Common myeloid progenitor, CD34-positive (primary cell): Measurements from ENCODE around the gene CACNA2D4.

Experiments used
- CTCF ChIA-PET: fragments of 350-600 bp; sonication (Branson Sonifier 250); formaldehyde crosslinking; loops from one replicate; lab custom pipeline; 2021; ENCODE audit warnings: antibody characterized with exemption; lab: Charles Lee
- POLR2A ChIA-PET: fragments of 350-600 bp; sonication (Branson Sonifier 250); formaldehyde crosslinking; loops from one replicate; lab custom pipeline; 2021; ENCODE audit warnings: antibody characterized with exemption; lab: Charles Lee
- DNase-seq, 3 donors: peaks; one replicate each; pipeline versions ENCODE4 v3.0.0 to v3.0.0-alpha.2; 2013
- H3K27ac ChIP-seq, 2 experiments: 1 replicate in 1 of 2; 2 replicates in 1 of 2; pipeline ENCODE4 v1.7.0; 2013; ENCODE audit warnings: inconsistent platforms in 2 of 2, low read length in 2 of 2, mild to moderate bottlenecking in 2 of 2, low read depth in 1 of 2, moderate library complexity in 1 of 2; ENCODE audit not compliant: severe bottlenecking in 2 of 2, insufficient read depth in 1 of 2, poor library complexity in 1 of 2
- H3K27me3 ChIP-seq, 5 experiments: replicated peaks in 2 of 5; 1 replicate in 3 of 5; 2 replicates in 2 of 5; pipeline versions ENCODE4 v1.6.1 to v1.7.0; 2013; ENCODE audit warnings: low read length in 4 of 5, mild to moderate bottlenecking in 2 of 5, moderate library complexity in 2 of 5, inconsistent platforms in 1 of 5; ENCODE audit not compliant: insufficient read depth in 5 of 5, control insufficient read depth in 4 of 5
- H3K36me3 ChIP-seq, 4 experiments: 1 replicate in 2 of 4; 2 replicates in 2 of 4; pipeline versions ENCODE4 v1.6.1 to v1.7.0; 2013; ENCODE audit warnings: low read length in 3 of 4, control low read depth in 1 of 4, mild to moderate bottlenecking in 1 of 4; ENCODE audit not compliant: control insufficient read depth in 4 of 4, insufficient read depth in 4 of 4
- H3K4me1 ChIP-seq, 4 experiments: 1 replicate in 3 of 4; 2 replicates in 1 of 4; pipeline versions ENCODE4 v1.6.1 to v1.7.1; 2013; ENCODE audit warnings: low read length in 3 of 4, mild to moderate bottlenecking in 3 of 4, control low read depth in 1 of 4, inconsistent platforms in 1 of 4, moderate library complexity in 1 of 4; ENCODE audit not compliant: control insufficient read depth in 4 of 4, insufficient read depth in 4 of 4; ENCODE audit errors: control extremely low read depth in 1 of 4
- H3K4me3 ChIP-seq, 7 experiments: 1 replicate in 4 of 7; 2 replicates in 3 of 7; pipeline versions ENCODE4 v1.5.1 to v1.7.0; 2013; ENCODE audit warnings: mild to moderate bottlenecking in 7 of 7, low read length in 6 of 7, moderate library complexity in 6 of 7, inconsistent platforms in 2 of 7, low read depth in 2 of 7, control low read depth in 1 of 7; ENCODE audit not compliant: insufficient read depth in 4 of 7, control insufficient read depth in 1 of 7; ENCODE audit errors: extremely low read depth in 1 of 7
- H3K9me3 ChIP-seq, 5 experiments: 1 replicate in 4 of 5; 2 replicates in 1 of 5; pipeline versions ENCODE4 v1.6.1 to v1.7.1; 2013; ENCODE audit warnings: low read length in 4 of 5, mild to moderate bottlenecking in 2 of 5, inconsistent platforms in 1 of 5, low read depth in 1 of 5, moderate library complexity in 1 of 5; ENCODE audit not compliant: control insufficient read depth in 4 of 5, insufficient read depth in 2 of 5; ENCODE audit errors: control extremely low read depth in 1 of 5
- WGBS: methylation state at CpG from one replicate; pipeline ENCODE4 v1.1.5; 2013; ENCODE audit not compliant: insufficient coverage; 5-methylcytosine and 5-hydroxymethylcytosine counted together

The CACNA2D4 gene

DNA sequence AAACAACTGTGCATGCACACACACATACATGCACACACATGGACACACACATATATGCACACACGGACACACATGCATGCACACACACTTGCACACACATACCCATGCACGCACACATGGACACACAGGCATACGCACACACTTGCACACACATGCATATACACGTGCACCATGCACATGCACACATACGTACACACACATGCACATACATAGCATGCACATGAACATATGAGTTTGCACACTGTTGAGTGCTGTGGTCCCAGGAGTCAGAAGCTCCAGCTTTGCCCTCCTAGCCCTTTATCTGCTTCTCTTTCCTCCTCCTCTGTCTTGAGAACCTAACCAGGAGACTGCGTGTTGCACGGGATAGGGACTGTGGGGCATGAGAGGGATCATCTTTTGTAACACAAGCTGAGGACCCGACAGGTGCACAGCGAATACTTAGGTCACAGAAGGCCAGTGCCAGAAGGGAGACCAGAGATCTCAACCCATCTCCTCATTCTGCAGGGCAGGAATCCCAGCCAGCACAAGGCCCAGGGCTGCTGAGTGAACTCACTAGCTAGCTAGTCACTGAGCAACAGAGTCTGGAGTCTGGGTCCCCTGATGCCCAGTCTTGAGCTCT is 101.6 kb downstream of the CACNA2D4 start:
- Histone ChIP-seq H3K36me3 (no peaks in the 10 kb centered on the region), H3K9me3 (no peaks in the 10 kb centered on the region), H3K27ac (no peak overlapping the region), H3K4me1 (peaks cover 0 to 24% (median 10%) of the 10 kb centered on the region in 4 experiments), H3K27me3 (peaks cover 0 to 33% (median 20%) of the 10 kb centered on the region in 5 experiments), H3K4me3 (no peak overlapping the region)
- POLR2A ChIA-PET = no interaction called here
- WGBS = 95% methylated on average over 6 of the region's 9 CpGs
- CTCF ChIA-PET = interaction anchor here (0.7 kb wide), 1 partner anchor 16 kb away, joined by 3 read pairs; no protein-coding TSS in a partner anchor
- DNase-seq = no peak

DNA sequence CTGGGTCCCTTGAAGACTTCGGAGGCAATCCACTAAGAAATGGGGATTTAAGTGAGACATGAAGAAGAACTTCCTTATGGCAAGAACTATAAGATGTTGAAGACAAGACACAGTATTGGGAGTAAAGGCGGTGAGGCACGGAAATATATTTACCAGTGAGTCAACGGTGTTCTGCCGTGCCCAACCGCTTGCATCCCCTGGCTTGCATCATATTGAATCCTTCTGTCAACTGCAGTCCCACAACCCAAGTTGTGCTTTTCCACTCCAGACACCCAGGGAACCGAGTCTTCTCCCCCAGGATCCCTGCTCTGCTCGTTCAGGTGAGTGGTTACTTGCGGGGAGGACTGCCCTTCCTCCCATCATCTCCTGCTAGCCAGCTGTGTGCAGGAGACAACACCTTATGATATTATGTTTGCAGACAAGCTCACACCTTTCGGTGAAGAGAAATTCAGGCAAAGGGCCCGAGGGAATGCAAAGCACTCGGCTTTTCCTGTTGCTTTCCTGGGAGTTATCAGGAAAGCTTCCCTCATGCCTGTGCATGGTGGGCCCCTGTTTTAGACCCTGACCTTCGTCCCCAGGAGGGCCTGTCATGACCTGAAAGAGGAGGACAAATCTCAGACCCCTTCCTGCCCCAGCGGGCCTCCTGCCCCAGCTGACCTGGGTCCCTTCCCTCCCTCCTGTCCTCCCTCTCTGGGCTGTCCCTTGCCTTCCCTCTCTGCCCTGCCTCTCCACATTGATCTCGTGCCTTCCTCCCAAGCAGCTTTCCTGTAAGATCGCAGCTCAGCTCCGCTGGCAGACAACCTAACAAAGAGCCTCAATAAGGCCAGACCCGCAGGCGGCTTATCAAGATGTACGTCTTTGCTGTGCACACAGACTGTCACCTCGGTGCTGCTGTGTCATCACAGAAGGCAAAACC is 102.4 kb downstream of the CACNA2D4 start:
- peaks cover 0 to 26% (median 14%) of the 10 kb centered on the region in 5 experiments for H3K27me3 ChIP-seq
- H3K4me1 ChIP-seq = peaks cover 0 to 27% (median 13%) of the 10 kb centered on the region in 4 experiments
- H3K4me3 ChIP-seq = no peak overlapping the region
- no peak for DNase-seq
- WGBS = 94% methylated on average over 20 of the region's 21 CpGs
- ChIA-PET CTCF (interaction anchor here (0.7 kb wide), 1 partner anchor 17 kb away, joined by 3 read pairs; no protein-coding TSS in a partner anchor), POLR2A (no interaction called here)
- H3K36me3 ChIP-seq = no peaks in the 10 kb centered on the region
- no peak overlapping the region for H3K27ac ChIP-seq
- H3K9me3 ChIP-seq = no peaks in the 10 kb centered on the region

DNA sequence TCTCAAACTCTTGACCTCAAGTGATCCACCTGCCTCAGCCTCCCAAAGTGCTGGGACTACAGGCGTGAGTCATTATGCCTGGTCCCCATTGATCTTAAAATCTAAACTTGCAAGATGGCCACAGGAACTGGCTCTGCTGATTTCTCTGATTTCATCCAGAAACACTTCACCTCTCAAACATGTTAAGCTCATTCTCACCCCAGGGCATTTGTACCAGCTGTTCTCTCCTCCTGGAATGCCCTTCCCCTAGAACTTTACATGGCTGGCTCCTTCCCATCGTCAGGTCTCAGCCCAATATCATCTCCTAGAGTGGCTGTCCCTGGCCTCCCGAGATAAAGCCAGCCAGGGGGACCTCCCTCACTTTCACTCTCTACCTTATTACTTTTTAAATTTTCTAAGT is 103.3 kb downstream of the CACNA2D4 start:
- Histone ChIP-seq H3K27ac (no peak overlapping the region), H3K36me3 (no peaks in the 10 kb centered on the region), H3K9me3 (no peaks in the 10 kb centered on the region), H3K4me3 (no peak overlapping the region), H3K4me1 (peaks cover 0 to 27% (median 9%) of the 10 kb centered on the region in 4 experiments), H3K27me3 (peaks cover 0 to 16% (median 10%) of the 10 kb centered on the region in 5 experiments)
- POLR2A ChIA-PET = no interaction called here
- CTCF ChIA-PET = interaction anchor here (0.9 to 1.0 kb wide), 2 partner anchors 41 to 124 kb away, joined by 3 read pairs; no protein-coding TSS in a partner anchor
- WGBS = 96% methylated on average over 3 of the region's 3 CpGs
- DNase-seq = no peak

DNA sequence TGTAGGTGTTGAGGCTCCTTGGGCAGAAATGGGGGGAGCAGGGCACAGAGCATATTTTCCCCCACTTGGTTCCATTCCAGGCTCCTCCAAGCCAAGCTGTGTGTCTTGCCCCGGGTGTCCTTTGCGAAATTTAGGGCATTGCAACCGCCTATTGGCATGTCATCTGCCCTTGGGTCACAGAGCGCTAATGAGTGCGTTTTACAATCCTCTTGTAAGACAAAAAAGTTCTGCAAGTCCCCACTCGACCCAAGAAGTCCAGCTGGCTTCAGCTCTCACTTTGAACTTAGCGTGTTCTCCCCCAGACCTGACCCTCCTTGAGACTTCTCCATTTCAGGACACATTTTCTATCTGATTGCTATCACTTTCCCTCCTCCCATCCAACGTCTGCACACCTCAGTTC is 104.2 kb downstream of the CACNA2D4 start:
- ChIA-PET CTCF (interaction anchor here (0.7 to 1.3 kb wide), 3 partner anchors 11 to 59 kb away, joined by 3 to 6 read pairs (median 3); no protein-coding TSS in a partner anchor), POLR2A (no interaction called here)
- H3K9me3 ChIP-seq = no peaks in the 10 kb centered on the region
- H3K4me1 ChIP-seq = peaks cover 0 to 33% (median 8%) of the 10 kb centered on the region in 4 experiments
- H3K4me3 ChIP-seq = no peak overlapping the region
- DNase-seq = no peak
- WGBS = 93% methylated on average over 7 of the region's 8 CpGs
- H3K27ac ChIP-seq = no peak overlapping the region
- H3K36me3 ChIP-seq = no peaks in the 10 kb centered on the region
- peaks cover 0 to 8% (median 2%) of the 10 kb centered on the region in 5 experiments for H3K27me3 ChIP-seq

DNA sequence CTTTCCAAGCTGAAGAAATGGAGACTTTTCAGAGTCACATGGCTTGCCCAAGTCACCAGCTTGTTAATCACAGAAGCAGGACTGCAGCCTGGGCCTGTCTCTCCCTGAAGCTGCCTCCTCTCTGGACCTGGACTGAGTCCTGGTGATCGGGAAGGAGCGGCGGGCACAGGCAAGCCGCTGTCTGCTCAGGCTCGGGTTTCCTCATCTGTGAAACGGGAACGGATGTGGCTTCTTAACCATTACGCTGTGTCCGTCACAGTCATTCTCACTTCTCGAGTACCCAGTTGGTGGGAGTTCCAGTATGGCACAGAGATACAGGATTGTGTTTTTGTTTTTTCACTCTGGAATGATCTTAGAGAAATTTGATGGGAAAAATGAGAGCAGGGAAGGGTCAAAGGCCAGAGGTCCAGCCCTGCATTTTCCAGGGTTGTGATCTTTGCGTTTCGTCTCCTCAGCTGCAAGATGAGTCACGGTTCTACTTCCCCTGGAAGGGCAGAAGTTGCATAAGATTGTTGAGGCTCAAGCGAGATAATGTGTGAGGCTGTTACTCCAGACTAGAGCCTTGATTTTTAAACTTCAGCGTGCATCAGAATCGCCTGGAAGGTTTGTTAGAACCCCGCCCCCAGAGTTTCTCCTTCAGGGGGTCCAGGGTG is 105.7 kb downstream of the CACNA2D4 start:
- Histone ChIP-seq H3K4me1 (peaks cover 0 to 36% (median 8%) of the 10 kb centered on the region in 4 experiments), H3K4me3 (peak overlapping the region in 1 of 7 experiments; percentile 31), H3K27ac (no peak overlapping the region), H3K27me3 (peaks cover 0 to 3% (median 0%) of the 10 kb centered on the region in 5 experiments), H3K36me3 (no peaks in the 10 kb centered on the region), H3K9me3 (no peaks in the 10 kb centered on the region)
- POLR2A ChIA-PET = interaction anchor here (0.6 kb wide), 1 partner anchor 118 kb away, joined by 3 read pairs; no protein-coding TSS in a partner anchor
- peak in 2 of 3 donors; percentile 66 to 72 for DNase-seq
- 67% methylated on average over 16 of the region's 17 CpGs for WGBS
- CTCF ChIA-PET = interaction anchor here (1.4 kb wide), 1 partner anchor 109 kb away, joined by 3 read pairs; no protein-coding TSS in a partner anchor

DNA sequence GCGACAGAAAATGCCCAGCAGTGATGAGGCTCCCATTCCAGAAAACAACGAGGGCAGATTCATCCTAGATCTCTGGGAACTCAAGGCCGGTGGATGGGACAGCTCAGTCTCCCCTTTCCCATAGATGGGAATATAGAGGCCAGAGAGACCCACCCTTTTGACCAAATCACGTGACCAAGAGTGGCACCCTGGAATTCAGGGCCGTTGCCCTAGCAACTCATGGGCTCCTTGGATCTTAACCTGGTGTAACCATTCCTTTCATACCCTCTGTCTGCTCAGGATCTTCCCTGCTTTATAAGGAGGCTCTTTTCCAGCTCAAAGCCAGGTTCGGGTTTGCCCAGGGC is 106.5 kb downstream of the CACNA2D4 start:
- peaks cover 0 to 3% (median 0%) of the 10 kb centered on the region in 5 experiments for H3K27me3 ChIP-seq
- peaks cover 0 to 36% (median 8%) of the 10 kb centered on the region in 4 experiments for H3K4me1 ChIP-seq
- no peak for DNase-seq
- 95% methylated on average over 6 of the region's 6 CpGs for WGBS
- no peak overlapping the region for H3K4me3 ChIP-seq
- H3K27ac ChIP-seq = no peak overlapping the region
- ChIA-PET POLR2A (no interaction called here), CTCF (interaction anchor here (1.4 kb wide), 1 partner anchor 110 kb away, joined by 3 read pairs; no protein-coding TSS in a partner anchor)
- H3K36me3 ChIP-seq = no peaks in the 10 kb centered on the region
- H3K9me3 ChIP-seq = no peaks in the 10 kb centered on the region
